SK-N-SH (cell line): Measurements from ENCODE around the gene LRRC3C. TPM values are rescaled to one million over a fixed set of nuclear protein-coding genes. Genes with fewer than 3 reads are reported as not detected.

ENCODE experiments used
- CTCF ChIA-PET: fragments of 300-600, 350-600 bp; formaldehyde crosslinking; extraction: SDS; loops from one replicate; lab custom pipeline; 2021; lab: Yijun Ruan, JAX
- POLR2A ChIA-PET: fragments of 350-600 bp; sonication (Branson Sonifier 250); formaldehyde crosslinking; extraction: SDS; loops from one replicate; lab custom pipeline; 2020; ENCODE audit warnings: antibody characterized with exemption, inconsistent platforms; lab: Yijun Ruan, JAX
- DNase-seq: peaks from one replicate; pipeline ENCODE4 v3.0.0; 2012
- H2AFZ ChIP-seq: fragments of 200-600 bp; sonication (generic); 2 replicates; pipeline ENCODE4 v1.8.1; 2016; ENCODE audit warnings: antibody characterized with exemption, mild to moderate bottlenecking, low read depth
- H3F3A ChIP-seq: fragments of 200-600 bp; sonication (generic); replicated peaks from 2 replicates; pipeline ENCODE3; 2016; ENCODE audit warnings: antibody characterized with exemption, mild to moderate bottlenecking; ENCODE audit not compliant: insufficient read depth
- H3K27ac ChIP-seq, 2 experiments: fragments of 200-500 bp in 1 of 2; fragments of 200-600 bp in 1 of 2; sonication (Bioruptor generic) in 1 of 2; sonication (generic), shearing (Covaris generic) in 1 of 2; 2 replicates each; pipeline versions ENCODE4 v1.5.1 to v1.6.1; 2014 to 2016; ENCODE audit warnings: low read depth in 2 of 2, inconsistent platforms in 1 of 2, low read length in 1 of 2, mild to moderate bottlenecking in 1 of 2, mixed read lengths in 1 of 2
- H3K27me3 ChIP-seq: fragments of 200-600 bp; sonication (generic), shearing (Covaris generic); 2 replicates; pipeline ENCODE4 v1.6.1; 2016; ENCODE audit warnings: mixed run types; ENCODE audit not compliant: insufficient read depth
- H3K36me3 ChIP-seq, 2 experiments: fragments of 200-500 bp in 1 of 2; fragments of 200-600 bp in 1 of 2; sonication (Bioruptor generic) in 1 of 2; sonication (generic) in 1 of 2; replicated peaks in 1 of 2; 2 replicates each; pipeline versions ENCODE3 to v1.5.1; 2014 to 2016; ENCODE audit warnings: low read length in 1 of 2, mild to moderate bottlenecking in 1 of 2; ENCODE audit not compliant: insufficient read depth in 2 of 2, control insufficient read depth in 1 of 2
- H3K4me1 ChIP-seq, 2 experiments: fragments of 200-500 bp in 1 of 2; fragments of 200-600 bp in 1 of 2; sonication (Bioruptor generic) in 1 of 2; sonication (generic), shearing (Covaris generic) in 1 of 2; 2 replicates each; pipeline versions ENCODE4 v1.5.1 to v1.6.1; 2014 to 2016; ENCODE audit warnings: low read depth in 1 of 2, low read length in 1 of 2, mixed run types in 1 of 2; ENCODE audit not compliant: insufficient read depth in 2 of 2, control insufficient read depth in 1 of 2
- H3K4me2 ChIP-seq: fragments of 200-600 bp; sonication (generic), shearing (Covaris generic); 2 replicates; pipeline ENCODE4 v1.6.1; 2017; ENCODE audit warnings: mixed run types
- H3K4me3 ChIP-seq, 2 experiments: fragments of 200-500 bp in 1 of 2; fragments of 200-600 bp in 1 of 2; sonication (Bioruptor generic) in 1 of 2; sonication (generic), shearing (Covaris generic) in 1 of 2; 2 replicates each; pipeline versions ENCODE4 v1.5.1 to v1.8.1; 2014 to 2016; ENCODE audit warnings: low read depth in 2 of 2, inconsistent platforms in 1 of 2, low read length in 1 of 2, mild to moderate bottlenecking in 1 of 2, mixed read lengths in 1 of 2, moderate library complexity in 1 of 2
- H3K79me2 ChIP-seq: fragments of 200-600 bp; sonication (generic); 2 replicates; pipeline ENCODE4 v1.8.1; 2017; ENCODE audit warnings: mild to moderate bottlenecking; ENCODE audit not compliant: insufficient read depth
- H3K9ac ChIP-seq: fragments of 200-600 bp; sonication (generic); 2 replicates; pipeline ENCODE4 v1.6.1; 2017; ENCODE audit warnings: mixed run types
- H3K9me2 ChIP-seq: fragments of 200-600 bp; sonication (generic); 2 replicates; pipeline ENCODE4 v1.6.1; 2017; ENCODE audit warnings: mixed run types
- H3K9me3 ChIP-seq: fragments of 200-600 bp; sonication (generic); 2 replicates; pipeline ENCODE4 v1.6.1; 2017; ENCODE audit warnings: mixed run types, mild to moderate bottlenecking, moderate library complexity
- H4K20me1 ChIP-seq: fragments of 200-600 bp; sonication (generic); 2 replicates; pipeline ENCODE4 v1.6.1; 2017; ENCODE audit warnings: mild to moderate bottlenecking, mixed run types; ENCODE audit not compliant: insufficient read depth
- EP300 ChIP-seq, 2 experiments: IDR thresholded peaks; 2 replicates each; pipeline versions ENCODE4 v1.4.0 to v1.6.1; 2012; ENCODE audit warnings: borderline replicate concordance in 1 of 2, low read depth in 1 of 2, low read length in 1 of 2
- EZH2phosphoT487 ChIP-seq: fragments of 200-600 bp; sonication (generic); IDR thresholded peaks from 2 replicates; pipeline ENCODE4 v1.6.1; 2017; ENCODE audit warnings: low read depth, mixed run types, mild to moderate bottlenecking, antibody characterized with exemption, moderate library complexity, borderline replicate concordance
- FOXJ3 ChIP-seq: sonication (generic); formaldehyde crosslinking; IDR thresholded peaks from 2 replicates; pipeline ENCODE4 v1.5.1; 2020; ENCODE audit warnings: mild to moderate bottlenecking, missing genetic modification reagents
- FOXM1 ChIP-seq: IDR thresholded peaks from 2 replicates; pipeline ENCODE4 v1.4.0; 2012; ENCODE audit warnings: low read depth, mild to moderate bottlenecking
- GABPA ChIP-seq: IDR thresholded peaks from 2 replicates; pipeline ENCODE4 v1.4.0; 2012; ENCODE audit warnings: low read depth, mild to moderate bottlenecking
- MXI1 ChIP-seq: IDR thresholded peaks from 2 replicates; pipeline ENCODE4 v1.6.1; 2012; ENCODE audit warnings: mild to moderate bottlenecking, low read depth, low read length, improper control_type of control experiment
- NFIC ChIP-seq: IDR thresholded peaks from 2 replicates; pipeline ENCODE4 v1.4.0; 2012; ENCODE audit warnings: borderline replicate concordance
- NRF1 ChIP-seq: IDR thresholded peaks from 2 replicates; pipeline ENCODE4 v1.6.1; 2012; ENCODE audit warnings: low read depth, mild to moderate bottlenecking, low read length
- RFX5 ChIP-seq: IDR thresholded peaks from 2 replicates; pipeline ENCODE4 v1.6.1; 2012; ENCODE audit warnings: mild to moderate bottlenecking, improper control_type of control experiment, low read length
- SIN3A ChIP-seq: IDR thresholded peaks from 2 replicates; pipeline ENCODE4 v1.6.1; 2012; ENCODE audit warnings: low read depth, mild to moderate bottlenecking, low read length, moderate library complexity, borderline replicate concordance
- TEAD4 ChIP-seq: IDR thresholded peaks from 2 replicates; pipeline ENCODE4 v1.4.0; 2012; ENCODE audit warnings: mild to moderate bottlenecking, borderline replicate concordance; ENCODE audit not compliant: insufficient read depth
- YY1 ChIP-seq: IDR thresholded peaks from 2 replicates; pipeline ENCODE4 v1.4.0; 2012; ENCODE audit warnings: low read depth, mild to moderate bottlenecking
- WGBS: methylation state at CpG from one replicate; pipeline ENCODE4 v1.1.6; 2017; ENCODE audit warnings: low lambda C conversion rate; 5-methylcytosine and 5-hydroxymethylcytosine counted together
- polyA plus RNA-seq, 3 experiments: library from polyadenylated mRNA; depleted of rRNA; stranded (reverse); fragments of >200 nt; gene quantifications; 2 replicates each; pipeline ENCODE4 v1.2.3, GENCODE V29; 2012
- TF ChIP-seq, protein P1 (sequence below): IDR thresholded peaks from 2 replicates; pipeline ENCODE4 v1.4.0; 2012; ENCODE audit warnings: low read depth
- TF ChIP-seq, protein P2 (sequence below): IDR thresholded peaks from 2 replicates; pipeline ENCODE4 v1.6.1; 2012; ENCODE audit warnings: mild to moderate bottlenecking, low read depth, low read length, moderate library complexity
- TF ChIP-seq, protein P3 (sequence below): fragments of 150-350 bp; IDR thresholded peaks from 2 replicates; pipeline ENCODE4 v1.6.1; 2016; ENCODE audit warnings: mild to moderate bottlenecking, low read depth, low read length

The LRRC3C gene
- polyA plus RNA-seq, 1 of the 3 experiments (the other 2 are of a cell fraction) = not detected

DNA sequence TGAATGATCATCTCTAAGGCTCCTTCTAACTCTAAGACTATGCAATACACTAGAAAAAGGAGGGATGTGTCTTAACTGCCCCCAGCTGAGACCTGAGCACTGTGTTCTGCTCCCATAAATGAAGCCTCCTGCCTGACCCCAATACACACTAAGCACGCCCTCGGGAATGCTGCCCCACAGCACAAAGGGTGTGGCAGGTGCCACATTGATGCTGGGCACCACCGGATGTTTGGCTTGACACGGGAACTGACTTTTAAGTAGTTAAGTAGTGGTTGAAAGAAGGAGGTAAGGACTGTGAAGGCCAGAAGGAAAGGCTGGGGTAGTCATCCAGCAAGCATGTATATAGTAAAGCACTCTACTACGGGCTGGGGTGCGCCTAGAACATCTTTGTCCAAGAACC is 39.2 kb downstream of the LRRC3C start:
- no peak overlapping the region for H3K9ac ChIP-seq
- no peak for TF ChIP-seq RFX5
- no peak for TF ChIP-seq NFIC
- no peak for TF ChIP-seq SIN3A
- TF ChIP-seq, protein P1, sequence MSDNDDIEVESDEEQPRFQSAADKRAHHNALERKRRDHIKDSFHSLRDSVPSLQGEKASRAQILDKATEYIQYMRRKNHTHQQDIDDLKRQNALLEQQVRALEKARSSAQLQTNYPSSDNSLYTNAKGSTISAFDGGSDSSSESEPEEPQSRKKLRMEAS = no peak
- TF ChIP-seq FOXJ3 (CRISPR knock-in tag) = no peak
- TF ChIP-seq TEAD4 = no peak
- no peak for TF ChIP-seq NRF1
- TF ChIP-seq FOXM1 = no peak
- no peak for TF ChIP-seq EZH2phosphoT487
- no peak for TF ChIP-seq EP300 (IDR thresholded peaks at IDR 0.05; ENCODE audit: borderline replicate concordance in 1 of 2, low read depth in 1 of 2, low read length in 1 of 2)
- TF ChIP-seq YY1 = no peak
- no peak for TF ChIP-seq GABPA
- TF ChIP-seq, protein P2, sequence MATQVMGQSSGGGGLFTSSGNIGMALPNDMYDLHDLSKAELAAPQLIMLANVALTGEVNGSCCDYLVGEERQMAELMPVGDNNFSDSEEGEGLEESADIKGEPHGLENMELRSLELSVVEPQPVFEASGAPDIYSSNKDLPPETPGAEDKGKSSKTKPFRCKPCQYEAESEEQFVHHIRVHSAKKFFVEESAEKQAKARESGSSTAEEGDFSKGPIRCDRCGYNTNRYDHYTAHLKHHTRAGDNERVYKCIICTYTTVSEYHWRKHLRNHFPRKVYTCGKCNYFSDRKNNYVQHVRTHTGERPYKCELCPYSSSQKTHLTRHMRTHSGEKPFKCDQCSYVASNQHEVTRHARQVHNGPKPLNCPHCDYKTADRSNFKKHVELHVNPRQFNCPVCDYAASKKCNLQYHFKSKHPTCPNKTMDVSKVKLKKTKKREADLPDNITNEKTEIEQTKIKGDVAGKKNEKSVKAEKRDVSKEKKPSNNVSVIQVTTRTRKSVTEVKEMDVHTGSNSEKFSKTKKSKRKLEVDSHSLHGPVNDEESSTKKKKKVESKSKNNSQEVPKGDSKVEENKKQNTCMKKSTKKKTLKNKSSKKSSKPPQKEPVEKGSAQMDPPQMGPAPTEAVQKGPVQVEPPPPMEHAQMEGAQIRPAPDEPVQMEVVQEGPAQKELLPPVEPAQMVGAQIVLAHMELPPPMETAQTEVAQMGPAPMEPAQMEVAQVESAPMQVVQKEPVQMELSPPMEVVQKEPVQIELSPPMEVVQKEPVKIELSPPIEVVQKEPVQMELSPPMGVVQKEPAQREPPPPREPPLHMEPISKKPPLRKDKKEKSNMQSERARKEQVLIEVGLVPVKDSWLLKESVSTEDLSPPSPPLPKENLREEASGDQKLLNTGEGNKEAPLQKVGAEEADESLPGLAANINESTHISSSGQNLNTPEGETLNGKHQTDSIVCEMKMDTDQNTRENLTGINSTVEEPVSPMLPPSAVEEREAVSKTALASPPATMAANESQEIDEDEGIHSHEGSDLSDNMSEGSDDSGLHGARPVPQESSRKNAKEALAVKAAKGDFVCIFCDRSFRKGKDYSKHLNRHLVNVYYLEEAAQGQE = no peak
- no peak for TF ChIP-seq MXI1
- TF ChIP-seq, protein P3, sequence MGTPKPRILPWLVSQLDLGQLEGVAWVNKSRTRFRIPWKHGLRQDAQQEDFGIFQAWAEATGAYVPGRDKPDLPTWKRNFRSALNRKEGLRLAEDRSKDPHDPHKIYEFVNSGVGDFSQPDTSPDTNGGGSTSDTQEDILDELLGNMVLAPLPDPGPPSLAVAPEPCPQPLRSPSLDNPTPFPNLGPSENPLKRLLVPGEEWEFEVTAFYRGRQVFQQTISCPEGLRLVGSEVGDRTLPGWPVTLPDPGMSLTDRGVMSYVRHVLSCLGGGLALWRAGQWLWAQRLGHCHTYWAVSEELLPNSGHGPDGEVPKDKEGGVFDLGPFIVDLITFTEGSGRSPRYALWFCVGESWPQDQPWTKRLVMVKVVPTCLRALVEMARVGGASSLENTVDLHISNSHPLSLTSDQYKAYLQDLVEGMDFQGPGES = no peak
- no peak overlapping the region for H3K4me2 ChIP-seq
- no peaks in the 10 kb centered on the region for H3K9me2 ChIP-seq
- H3K27ac ChIP-seq = no peak overlapping the region
- POLR2A ChIA-PET = no interaction called here
- no peaks in the 10 kb centered on the region for H3K36me3 ChIP-seq
- no peaks in the 10 kb centered on the region for H3K79me2 ChIP-seq
- no peaks in the 10 kb centered on the region for H3F3A ChIP-seq
- no peaks in the 10 kb centered on the region for H3K9me3 ChIP-seq
- H3K27me3 ChIP-seq = no peaks in the 10 kb centered on the region
- H4K20me1 ChIP-seq = no peaks in the 10 kb centered on the region
- CTCF ChIA-PET = interaction anchor here (0.8 to 6.2 kb wide), 4 partner anchors 8 to 27 kb away, joined by 3 to 29 read pairs (median 12); partner anchors contain the start of gene PSMD3
- 43% methylated on average over 6 of the region's 6 CpGs for WGBS
- DNase-seq = no peak
- no peak overlapping the region for H2AFZ ChIP-seq
- H3K4me1 ChIP-seq = no peaks in the 10 kb centered on the region
- H3K4me3 ChIP-seq = no peak overlapping the region
